Body of pancreas (tissue), 4 donors: ENCODE data around the gene TXNDC2. TPM values are rescaled to one million over a fixed set of nuclear protein-coding genes. Genes with fewer than 3 reads are reported as not detected.

Source experiments
- ATAC-seq: fragments of 150-250 bp; one replicate; pipeline ENCODE4 v1.9.1; 2016
- DNase-seq, 4 donors: peaks; one replicate each; pipeline ENCODE4 v3.0.0-alpha.2; 2019
- H3K27ac ChIP-seq, 4 donors: fragments of 200-600 bp; sonication (generic); 1 replicate in 3 of 4; 2 replicates in 1 of 4; pipeline versions ENCODE4 v1.5.1 to v1.6.1; 2016 to 2019; ENCODE audit warnings: mild to moderate bottlenecking in 1 of 4, mixed read lengths in 1 of 4, moderate library complexity in 1 of 4
- H3K27me3 ChIP-seq, 2 donors: fragments of 200-600 bp; sonication (generic); one replicate each; pipeline ENCODE4 v1.6.0; 2016; ENCODE audit warnings: mild to moderate bottlenecking in 1 of 2
- H3K36me3 ChIP-seq, 2 donors: fragments of 200-600 bp; sonication (generic); replicated peaks in 1 of 2; 2 replicates each; pipeline ENCODE4 v1.5.1; 2016; ENCODE audit warnings: low read depth in 2 of 2; ENCODE audit not compliant: insufficient read depth in 1 of 2
- H3K4me1 ChIP-seq: fragments of 200-600 bp; sonication (generic); one replicate; pipeline ENCODE4 v1.6.0; 2016
- H3K4me3 ChIP-seq, 2 donors: fragments of 200-600 bp; sonication (generic); 1 replicate in 1 of 2; 2 replicates in 1 of 2; pipeline ENCODE4 v1.5.1; 2016 to 2019
- H3K9me3 ChIP-seq, 3 donors: fragments of 200-600 bp; sonication (generic); 1 replicate in 2 of 3; 2 replicates in 1 of 3; pipeline ENCODE4 v1.5.1; 2016
- CTCF ChIP-seq, 7 experiments: fragments of 450-650 bp in 4 of 7; fragments of 200-600 bp in 3 of 7; sonication (generic) in 3 of 7; IDR thresholded peaks; one replicate each; pipeline ENCODE4 v1.5.1; 2016 to 2019; ENCODE audit warnings: antibody characterized with exemption in 7 of 7
- POLR2A ChIP-seq, 3 donors: fragments of 450-650 bp; IDR thresholded peaks; one replicate each; pipeline ENCODE4 v1.6.1; 2016; ENCODE audit warnings: antibody characterized with exemption in 3 of 3, mild to moderate bottlenecking in 2 of 3
- WGBS, 2 donors: methylation state at CpG; one replicate each; pipeline ENCODE4 v1.1.5; 2017; 5-methylcytosine and 5-hydroxymethylcytosine counted together
- intact Hi-C: fragments of 100-400 bp; cut with DNase I; formaldehyde crosslinking; loops from one replicate; pipeline ENCODE4 v1.15.1; 2023
- total RNA-seq, 2 donors: library from RNA; depleted of rRNA; stranded (reverse); fragments of >200 nt; gene quantifications; one replicate each; pipeline ENCODE4 v1.1.0, GENCODE V29; 2016

The TXNDC2 gene
- total RNA-seq, 2 donors from 2014 or later: not detected

GRCh38 chr18:9925795-9926194 lies 40.0 kb downstream of the TXNDC2 start:
- no peaks in the 10 kb centered on the region for H3K27me3 ChIP-seq
- WGBS, 2 donors: 27 to 40% methylated on average over 4 of the region's 4 CpGs
- no peak for TF ChIP-seq CTCF (IDR thresholded peaks at IDR 0.05)
- no peak for TF ChIP-seq POLR2A (IDR thresholded peaks at IDR 0.05)
- ATAC-seq (no peak), DNase-seq (no peak)
- no peaks in the 10 kb centered on the region for H3K9me3 ChIP-seq
- H3K27ac ChIP-seq: peak overlapping the region in 1 of 4 donors; percentile 39
- H3K4me1 ChIP-seq: peaks cover 87% of the 10 kb centered on the region
- intact Hi-C loops: no loop called here
- no peak overlapping the region for H3K4me3 ChIP-seq
- H3K36me3 ChIP-seq: no peaks in the 10 kb centered on the region

GRCh38 chr18:9926223-9926894 lies 40.6 kb downstream of the TXNDC2 start:
- ATAC-seq (no peak), DNase-seq (no peak)
- no peak for TF ChIP-seq POLR2A (IDR thresholded peaks at IDR 0.05)
- no peak for TF ChIP-seq CTCF (IDR thresholded peaks at IDR 0.05)
- 37 to 46% methylated on average over 2 of the region's 2 CpGs for WGBS, 2 donors
- intact Hi-C loops: no loop called here
- Histone ChIP-seq H3K36me3 (no peaks in the 10 kb centered on the region), H3K4me3 (no peak overlapping the region), H3K27me3 (no peaks in the 10 kb centered on the region), H3K27ac (peak overlapping the region in 2 of 4 donors; percentile 19 to 39), H3K4me1 (peaks cover 87% of the 10 kb centered on the region), H3K9me3 (no peaks in the 10 kb centered on the region)

GRCh38 chr18:9926977-9927376 lies 41.2 kb downstream of the TXNDC2 start:
- H3K9me3 ChIP-seq: no peaks in the 10 kb centered on the region
- H3K4me1 ChIP-seq: peaks cover 90% of the 10 kb centered on the region
- TF ChIP-seq CTCF (IDR thresholded peaks at IDR 0.05) (no peak), POLR2A (IDR thresholded peaks at IDR 0.05) (no peak)
- H3K27ac ChIP-seq: no peak overlapping the region
- intact Hi-C loops: no loop called here
- no peaks in the 10 kb centered on the region for H3K27me3 ChIP-seq
- no peaks in the 10 kb centered on the region for H3K36me3 ChIP-seq
- WGBS, 2 donors: 8 to 24% methylated on average over 1 of the region's 1 CpG
- DNase-seq (no peak), ATAC-seq (no peak)
- H3K4me3 ChIP-seq: no peak overlapping the region

- ATAC-seq (no peak), DNase-seq (no peak)
- Histone ChIP-seq H3K9me3 (no peaks in the 10 kb centered on the region), H3K27me3 (no peaks in the 10 kb centered on the region), H3K4me1 (peaks cover 88% of the 10 kb centered on the region), H3K36me3 (peaks cover 0 to 1% of the 10 kb centered on the region in 2 donors), H3K27ac (peak overlapping the region in 1 of 4 donors; percentile 36), H3K4me3 (no peak overlapping the region)
- WGBS, 2 donors: 63 to 67% methylated on average over 2 of the region's 2 CpGs
- no peak for TF ChIP-seq POLR2A (IDR thresholded peaks at IDR 0.05)
- TF ChIP-seq CTCF (IDR thresholded peaks at IDR 0.05): no peak
- intact Hi-C loops: no loop called here
Observed at GRCh38 chr18:9927392-9928063, 41.8 kb downstream of the TXNDC2 start.
